Measurements from ENCODE around the gene SLC38A4.

DNA sequence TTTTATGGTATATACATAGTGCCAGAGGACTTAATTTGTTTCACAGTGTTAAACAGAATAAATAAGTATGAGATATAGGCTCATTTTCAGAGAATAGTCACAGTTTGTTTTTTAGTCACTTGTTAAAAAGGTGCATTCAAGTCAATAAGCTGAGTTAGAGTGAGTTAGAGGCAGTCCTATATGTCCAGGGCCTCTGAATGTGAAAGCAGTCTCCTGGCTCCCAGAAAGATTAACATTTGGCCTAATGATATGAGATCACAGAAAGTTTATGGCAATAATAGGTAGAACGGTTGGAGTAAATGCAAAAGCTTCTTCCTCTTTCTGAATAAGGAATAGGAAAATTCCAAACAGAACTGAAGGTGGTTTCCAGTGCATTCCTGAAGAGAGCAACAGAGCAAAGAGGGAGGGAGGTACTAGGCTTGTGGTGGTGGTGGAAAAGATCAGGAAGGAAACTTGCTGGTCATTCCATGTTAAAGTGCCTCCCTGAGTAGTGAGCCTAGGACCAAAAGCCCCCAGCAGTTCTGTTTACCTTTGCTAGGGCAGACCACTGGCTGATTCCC is 54.4 kb downstream of the SLC38A4 start:
- TF ChIP-seq, protein P1, sequence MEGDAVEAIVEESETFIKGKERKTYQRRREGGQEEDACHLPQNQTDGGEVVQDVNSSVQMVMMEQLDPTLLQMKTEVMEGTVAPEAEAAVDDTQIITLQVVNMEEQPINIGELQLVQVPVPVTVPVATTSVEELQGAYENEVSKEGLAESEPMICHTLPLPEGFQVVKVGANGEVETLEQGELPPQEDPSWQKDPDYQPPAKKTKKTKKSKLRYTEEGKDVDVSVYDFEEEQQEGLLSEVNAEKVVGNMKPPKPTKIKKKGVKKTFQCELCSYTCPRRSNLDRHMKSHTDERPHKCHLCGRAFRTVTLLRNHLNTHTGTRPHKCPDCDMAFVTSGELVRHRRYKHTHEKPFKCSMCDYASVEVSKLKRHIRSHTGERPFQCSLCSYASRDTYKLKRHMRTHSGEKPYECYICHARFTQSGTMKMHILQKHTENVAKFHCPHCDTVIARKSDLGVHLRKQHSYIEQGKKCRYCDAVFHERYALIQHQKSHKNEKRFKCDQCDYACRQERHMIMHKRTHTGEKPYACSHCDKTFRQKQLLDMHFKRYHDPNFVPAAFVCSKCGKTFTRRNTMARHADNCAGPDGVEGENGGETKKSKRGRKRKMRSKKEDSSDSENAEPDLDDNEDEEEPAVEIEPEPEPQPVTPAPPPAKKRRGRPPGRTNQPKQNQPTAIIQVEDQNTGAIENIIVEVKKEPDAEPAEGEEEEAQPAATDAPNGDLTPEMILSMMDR (IDR thresholded peaks at IDR 0.05; ENCODE audit: insufficient read depth, low read length, poor library complexity, severe bottlenecking), result no peak
- TF ChIP-seq EZH2phosphoT487 (conservative IDR thresholded peaks at IDR 0.05; ENCODE audit: low read length), result no peak
